ENCODE measurements around the gene ISG20.
"Not testable (repeated sequence)": the region's sequence is repeated elsewhere in the genome, so short reads cannot be mapped to it uniquely, and the experiment has no call there.

The ISG20 gene

GRCh38 chr15:88637841-88638625 is 783 bp upstream of the ISG20 start:
- H3K27me3 ChIP-seq (ENCODE audit: insufficient read depth, low read length, poor library complexity, severe bottlenecking), result no peaks in the 10 kb centered on the region
- H3K4me3 ChIP-seq (ENCODE audit: low read length, poor library complexity, severe bottlenecking), result peak overlapping the region; percentile 66
- no peak for TF ChIP-seq EZH2phosphoT487 (IDR thresholded peaks at IDR 0.05; ENCODE audit: borderline replicate concordance)
- TF ChIP-seq CTCF (conservative IDR thresholded peaks at IDR 0.05; ENCODE audit: low read length), result no peak
- no peaks in the 10 kb centered on the region for H4K20me1 ChIP-seq (ENCODE audit: insufficient read depth, low read length, poor library complexity, severe bottlenecking)
- no peaks in the 10 kb centered on the region for H3K9me3 ChIP-seq (ENCODE audit: insufficient read depth, low read depth, low read length)
- H3K9ac ChIP-seq (ENCODE audit: low read depth, low read length, poor library complexity, severe bottlenecking), result peak overlapping the region; percentile 64
- H3K79me2 ChIP-seq (ENCODE audit: insufficient read depth, low read length), result no peaks in the 10 kb centered on the region
- H3F3A ChIP-seq (ENCODE audit: low read depth), result no peaks in the 10 kb centered on the region
- peaks cover 36% of the 10 kb centered on the region for H3K4me1 ChIP-seq (ENCODE audit: insufficient read depth, low read length, poor library complexity, severe bottlenecking)
- H3K9me2 ChIP-seq (replicated peaks; ENCODE audit: low read depth, low read length), result no peaks in the 10 kb centered on the region
- H2AFZ ChIP-seq (ENCODE audit: low read length), result peak overlapping the region; percentile 7; the same call in 1 of the 2 replicates
- peak overlapping the region; percentile 68 for H3K4me2 ChIP-seq (ENCODE audit: low read depth, low read length, poor library complexity, severe bottlenecking)
- H3K36me3 ChIP-seq (ENCODE audit: insufficient read depth, low read length), result no peaks in the 10 kb centered on the region

DNA sequence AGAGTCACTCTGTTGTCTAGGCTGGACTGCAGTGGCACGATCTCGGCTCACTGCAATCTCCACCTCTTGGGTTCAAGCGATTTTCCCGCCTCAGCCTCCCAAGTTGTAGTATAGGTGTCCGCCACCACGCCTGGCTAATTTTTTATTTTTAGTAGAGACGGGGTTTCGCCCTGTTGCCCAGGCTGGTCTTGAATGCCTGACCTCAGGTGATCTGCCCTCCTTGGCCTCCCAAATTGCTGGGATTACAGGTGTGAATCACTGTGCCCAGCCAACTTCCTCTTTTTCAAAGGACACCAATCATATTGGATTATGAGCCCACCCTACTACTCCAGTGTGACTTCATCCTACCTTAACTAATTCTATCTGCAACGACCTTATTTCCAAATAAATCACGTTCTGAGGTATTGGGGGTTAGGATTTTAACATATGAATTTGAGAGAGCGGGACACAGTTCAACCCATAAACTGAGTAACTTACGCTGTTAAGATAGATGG is 3.2 kb downstream of the ISG20 start:
- no peak overlapping the region for H2AFZ ChIP-seq (ENCODE audit: low read length)
- no peaks in the 10 kb centered on the region for H3K9me3 ChIP-seq (ENCODE audit: insufficient read depth, low read depth, low read length)
- H4K20me1 ChIP-seq (ENCODE audit: insufficient read depth, low read length, poor library complexity, severe bottlenecking), result no peaks in the 10 kb centered on the region
- no peaks in the 10 kb centered on the region for H3K79me2 ChIP-seq (ENCODE audit: insufficient read depth, low read length)
- H3K36me3 ChIP-seq (ENCODE audit: insufficient read depth, low read length), result no peaks in the 10 kb centered on the region
- no peak overlapping the region for H3K9ac ChIP-seq (ENCODE audit: low read depth, low read length, poor library complexity, severe bottlenecking)
- no peak overlapping the region for H3K4me2 ChIP-seq (ENCODE audit: low read depth, low read length, poor library complexity, severe bottlenecking)
- TF ChIP-seq EZH2phosphoT487 (IDR thresholded peaks at IDR 0.05; ENCODE audit: borderline replicate concordance) (no peak), CTCF (conservative IDR thresholded peaks at IDR 0.05; ENCODE audit: low read length) (no peak)
- H3K4me3 ChIP-seq (ENCODE audit: low read length, poor library complexity, severe bottlenecking), result no peak overlapping the region
- H3F3A ChIP-seq (ENCODE audit: low read depth), result no peaks in the 10 kb centered on the region
- H3K9me2 ChIP-seq (replicated peaks; ENCODE audit: low read depth, low read length), result no peaks in the 10 kb centered on the region
- H3K27me3 ChIP-seq (ENCODE audit: insufficient read depth, low read length, poor library complexity, severe bottlenecking), result no peaks in the 10 kb centered on the region
- H3K4me1 ChIP-seq (ENCODE audit: insufficient read depth, low read length, poor library complexity, severe bottlenecking), result peaks cover 23% of the 10 kb centered on the region

- H3K4me2 ChIP-seq (ENCODE audit: low read depth, low read length, poor library complexity, severe bottlenecking), result not testable (repeated sequence)
Measured at GRCh38 chr15:88642514-88642913, 3.7 kb downstream of the ISG20 start.

DNA sequence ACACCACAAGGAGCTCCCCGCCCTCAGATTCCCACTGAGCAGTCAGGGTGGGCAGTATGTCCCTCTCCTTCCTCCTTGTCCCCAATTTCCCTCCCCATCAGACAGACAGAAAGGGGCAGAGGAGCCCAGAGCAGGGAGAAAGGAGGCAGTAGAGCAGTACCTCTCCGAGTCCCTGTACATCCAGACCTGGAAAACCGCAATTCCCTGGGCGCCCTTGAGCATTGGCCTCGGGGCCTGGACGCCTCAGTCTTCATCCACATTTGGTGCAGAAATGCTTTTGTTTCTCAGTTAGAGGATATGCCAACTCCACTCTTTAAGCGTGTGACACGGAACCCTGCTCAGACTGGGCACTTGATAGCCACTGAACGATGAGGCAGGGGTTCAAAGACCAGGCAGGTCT is 5.9 kb downstream of the ISG20 start:
- H3F3A ChIP-seq (ENCODE audit: low read depth), result no peaks in the 10 kb centered on the region
- H3K4me2 ChIP-seq (ENCODE audit: low read depth, low read length, poor library complexity, severe bottlenecking), result no peak overlapping the region
- no peak overlapping the region for H3K9ac ChIP-seq (ENCODE audit: low read depth, low read length, poor library complexity, severe bottlenecking)
- no peaks in the 10 kb centered on the region for H3K36me3 ChIP-seq (ENCODE audit: insufficient read depth, low read length)
- no peaks in the 10 kb centered on the region for H3K27me3 ChIP-seq (ENCODE audit: insufficient read depth, low read length, poor library complexity, severe bottlenecking)
- H3K4me1 ChIP-seq (ENCODE audit: insufficient read depth, low read length, poor library complexity, severe bottlenecking), result peaks cover 8% of the 10 kb centered on the region
- TF ChIP-seq CTCF (conservative IDR thresholded peaks at IDR 0.05; ENCODE audit: low read length) (no peak), EZH2phosphoT487 (IDR thresholded peaks at IDR 0.05; ENCODE audit: borderline replicate concordance) (no peak)
- H4K20me1 ChIP-seq (ENCODE audit: insufficient read depth, low read length, poor library complexity, severe bottlenecking), result no peaks in the 10 kb centered on the region
- no peaks in the 10 kb centered on the region for H3K79me2 ChIP-seq (ENCODE audit: insufficient read depth, low read length)
- H3K4me3 ChIP-seq (ENCODE audit: low read length, poor library complexity, severe bottlenecking), result no peak overlapping the region
- no peaks in the 10 kb centered on the region for H3K9me2 ChIP-seq (replicated peaks; ENCODE audit: low read depth, low read length)
- H2AFZ ChIP-seq (ENCODE audit: low read length), result no peak overlapping the region
- no peaks in the 10 kb centered on the region for H3K9me3 ChIP-seq (ENCODE audit: insufficient read depth, low read depth, low read length)

More at GRCh38 chr15:88642514-88642913, 3.7 kb downstream of the ISG20 start:
- H4K20me1 ChIP-seq (ENCODE audit: insufficient read depth, low read length, poor library complexity, severe bottlenecking); H2AFZ ChIP-seq (ENCODE audit: low read length); H3F3A ChIP-seq (ENCODE audit: low read depth); H3K9me3 ChIP-seq (ENCODE audit: insufficient read depth, low read depth, low read length); H3K79me2 ChIP-seq (ENCODE audit: insufficient read depth, low read length); H3K27me3 ChIP-seq (ENCODE audit: insufficient read depth, low read length, poor library complexity, severe bottlenecking); H3K4me3 ChIP-seq (ENCODE audit: low read length, poor library complexity, severe bottlenecking); H3K9ac ChIP-seq (ENCODE audit: low read depth, low read length, poor library complexity, severe bottlenecking); H3K36me3 ChIP-seq (ENCODE audit: insufficient read depth, low read length); H3K9me2 ChIP-seq (replicated peaks; ENCODE audit: low read depth, low read length): not testable (repeated sequence)
- H3K4me1 ChIP-seq (ENCODE audit: insufficient read depth, low read length, poor library complexity, severe bottlenecking), result peaks cover 23% of the 10 kb centered on the region

Data from Loucy (cell line).